GM18508 (cell line): ENCODE measurements around the gene WFIKKN2.
"Not testable (repeated sequence)": the region's sequence is repeated elsewhere in the genome, so short reads cannot be mapped to it uniquely, and the experiment has no call there.

ENCODE experiments used
- ATAC-seq: cut with Tn5 transposase; IDR thresholded peaks from one replicate; pipeline ENCODE4 v1.9.1; 2021; ENCODE audit warnings: moderate number of reproducible peaks; ENCODE audit not compliant: insufficient read depth, unreplicated experiment

The WFIKKN2 gene

GRCh38 chr17:50835301-50836234, at the start of gene WFIKKN2:
WFIKKN2 (plus strand) TSS chr17:50835586; CDS start chr17:50835938, 352 bp downstream.
- ATAC-seq = no peak

GRCh38 chr17:50785946-50786570, 49.3 kb upstream of the WFIKKN2 start:
- no peak for ATAC-seq

GRCh38 chr17:50787106-50787505, 48.3 kb upstream of the WFIKKN2 start:
- ATAC-seq = no peak

GRCh38 chr17:50790618-50791017, 44.8 kb upstream of the WFIKKN2 start:
- no peak for ATAC-seq

- ATAC-seq = no peak
Observed at GRCh38 chr17:50792132-50792531, 43.3 kb upstream of the WFIKKN2 start.

- no peak for ATAC-seq
Observed at GRCh38 chr17:50793007-50793406, 42.4 kb upstream of the WFIKKN2 start.

- no peak for ATAC-seq
Observed at GRCh38 chr17:50794361-50794760, 41.0 kb upstream of the WFIKKN2 start.

- no peak for ATAC-seq
Observed at GRCh38 chr17:50797135-50797810, 38.1 kb upstream of the WFIKKN2 start.

- ATAC-seq = no peak
Observed at GRCh38 chr17:50798424-50799288, 36.7 kb upstream of the WFIKKN2 start.

- no peak for ATAC-seq
Observed at GRCh38 chr17:50799582-50799981, 35.8 kb upstream of the WFIKKN2 start.

- no peak for ATAC-seq
Observed at GRCh38 chr17:50800196-50800700, 35.1 kb upstream of the WFIKKN2 start.

GRCh38 chr17:50802609-50803571, 32.5 kb upstream of the WFIKKN2 start:
- no peak for ATAC-seq

GRCh38 chr17:50803676-50804075, 31.7 kb upstream of the WFIKKN2 start:
- ATAC-seq = no peak

GRCh38 chr17:50804749-50805475, 30.5 kb upstream of the WFIKKN2 start:
- ATAC-seq = not testable (repeated sequence)

GRCh38 chr17:50805486-50805885, 29.9 kb upstream of the WFIKKN2 start:
- ATAC-seq = no peak

GRCh38 chr17:50806141-50806643, 29.2 kb upstream of the WFIKKN2 start:
- ATAC-seq = no peak

GRCh38 chr17:50807009-50807408, 28.4 kb upstream of the WFIKKN2 start:
- ATAC-seq = no peak

GRCh38 chr17:50807675-50808074, 27.7 kb upstream of the WFIKKN2 start:
- no peak for ATAC-seq
